Mononuclear cell (primary cell): ENCODE data around the gene RNF220. TPM values are rescaled to one million over a fixed set of nuclear protein-coding genes. Genes with fewer than 3 reads are reported as not detected.
"Not testable (repeated sequence)": the region's sequence is repeated elsewhere in the genome, so short reads cannot be mapped to it uniquely, and the experiment has no call there.

Experiments used
- H3K27me3 ChIP-seq: 2 replicates; pipeline ENCODE4 v1.6.0; 2011; ENCODE audit warnings: low read length, control low read depth; ENCODE audit not compliant: insufficient read depth
- H3K4me1 ChIP-seq: 2 replicates; pipeline ENCODE4 v1.5.1; 2011; ENCODE audit warnings: mild to moderate bottlenecking, low read length, control low read depth; ENCODE audit not compliant: insufficient read depth
- H3K4me3 ChIP-seq: 2 replicates; pipeline ENCODE4 v1.5.1; 2011; ENCODE audit warnings: mild to moderate bottlenecking, low read length, moderate library complexity
- H3K9me3 ChIP-seq: 2 replicates; pipeline ENCODE4 v1.5.1; 2011; ENCODE audit warnings: low read depth, mild to moderate bottlenecking, control low read depth, low read length
- total RNA-seq: library from RNA; depleted of rRNA; stranded (reverse); fragments of >200 nt; gene quantifications from one replicate; pipeline ENCODE4 v1.2.3, GENCODE V29; 2012

The RNF220 gene
- total RNA-seq, 1 donor, result 61.4 TPM

- Histone ChIP-seq H3K27me3 (no peaks in the 10 kb centered on the region), H3K4me3 (no peak overlapping the region), H3K9me3 (no peaks in the 10 kb centered on the region), H3K4me1 (peaks cover 58% of the 10 kb centered on the region)
These were observed 277.1 kb downstream of the RNF220 start for GRCh38 chr1:44681905-44682882.

GRCh38 chr1:44682883-44683265 is 277.8 kb downstream of the RNF220 start:
- Histone ChIP-seq H3K9me3 (no peaks in the 10 kb centered on the region), H3K4me3 (no peak overlapping the region), H3K4me1 (peaks cover 51% of the 10 kb centered on the region), H3K27me3 (no peaks in the 10 kb centered on the region)

DNA sequence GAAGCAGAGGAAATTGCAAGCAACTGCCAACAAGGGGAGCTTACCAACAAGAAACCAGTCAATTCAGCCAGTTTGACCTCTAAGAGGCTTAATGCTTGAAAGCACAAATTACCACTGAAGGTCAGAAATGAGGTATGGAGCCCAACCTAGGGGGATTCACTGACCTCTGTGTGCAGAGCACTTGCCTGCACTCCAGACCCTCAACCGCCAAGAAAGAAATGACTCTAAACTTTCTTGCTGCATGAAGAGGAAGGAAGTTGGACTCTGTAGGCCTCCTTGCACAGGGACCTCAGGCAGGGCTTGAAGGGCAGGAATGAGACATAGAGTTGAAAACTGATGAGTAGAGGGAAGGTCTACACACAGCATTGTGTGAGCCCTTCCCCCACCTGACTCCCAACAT is 279.5 kb downstream of the RNF220 start:
- peaks cover 40% of the 10 kb centered on the region for H3K4me1 ChIP-seq
- H3K4me3 ChIP-seq, result no peak overlapping the region
- no peaks in the 10 kb centered on the region for H3K27me3 ChIP-seq
- no peaks in the 10 kb centered on the region for H3K9me3 ChIP-seq

DNA sequence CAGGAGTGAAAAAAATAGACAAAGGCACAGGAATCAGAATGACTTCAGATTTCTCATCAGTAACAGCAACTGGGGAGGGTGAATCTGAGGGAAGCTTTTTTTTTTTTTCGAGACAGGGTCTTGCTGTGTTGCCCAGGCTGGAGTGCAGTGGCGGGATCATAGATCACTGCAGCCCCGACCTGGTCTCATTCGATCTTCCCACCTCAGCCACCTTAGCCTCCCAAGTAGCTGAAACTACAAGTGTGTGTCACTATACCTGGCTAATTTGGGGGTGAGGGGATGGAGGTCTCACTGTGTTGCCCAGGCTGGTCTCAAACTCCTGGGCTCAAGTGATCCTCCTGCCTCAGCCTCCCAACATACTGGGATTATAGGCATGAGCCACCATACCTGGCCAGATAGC is 280.2 kb downstream of the RNF220 start:
- no peak overlapping the region for H3K4me3 ChIP-seq
- no peaks in the 10 kb centered on the region for H3K9me3 ChIP-seq
- no peaks in the 10 kb centered on the region for H3K27me3 ChIP-seq
- peaks cover 40% of the 10 kb centered on the region for H3K4me1 ChIP-seq

DNA sequence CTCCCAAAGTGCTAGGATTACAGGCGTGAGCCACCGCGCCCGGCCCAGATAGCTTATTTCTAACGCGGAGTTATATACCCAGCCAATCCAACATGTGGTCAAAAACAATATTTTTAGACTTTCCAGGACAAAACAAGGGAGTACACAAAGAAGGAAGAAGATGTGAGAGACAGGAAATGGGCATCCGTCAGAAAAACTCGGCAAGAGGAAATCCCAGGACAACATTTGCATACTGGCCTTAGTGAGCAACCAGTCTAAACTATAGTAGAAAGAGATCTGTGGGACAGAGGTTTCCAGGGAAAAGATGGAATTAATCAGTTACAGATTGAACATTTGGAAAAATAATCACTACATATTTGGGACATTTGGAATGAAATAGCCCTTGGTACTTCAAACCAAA is 280.8 kb downstream of the RNF220 start:
- Histone ChIP-seq H3K27me3 (no peaks in the 10 kb centered on the region), H3K4me1 (peaks cover 40% of the 10 kb centered on the region), H3K4me3 (no peak overlapping the region), H3K9me3 (no peaks in the 10 kb centered on the region)

GRCh38 chr1:44688760-44689446 is 283.8 kb downstream of the RNF220 start:
- H3K9me3 ChIP-seq, result no peaks in the 10 kb centered on the region
- no peak overlapping the region for H3K4me3 ChIP-seq
- H3K4me1 ChIP-seq, result peaks cover 18% of the 10 kb centered on the region

DNA sequence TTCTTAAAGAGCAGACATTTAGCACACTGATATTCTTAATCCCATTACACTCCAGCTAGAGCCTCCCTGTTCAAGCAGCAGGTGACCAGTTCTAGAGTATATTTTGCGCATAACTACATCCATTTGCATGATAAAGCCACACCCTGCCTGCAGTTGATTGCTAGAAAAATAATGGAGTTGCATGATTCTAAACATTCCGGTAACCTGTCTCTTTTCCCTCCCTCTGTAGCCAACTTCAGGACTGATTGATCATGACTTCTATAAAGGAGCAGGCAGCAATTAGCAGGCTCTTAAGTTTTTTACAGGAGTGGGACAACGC is 284.4 kb downstream of the RNF220 start:
- H3K27me3 ChIP-seq, result no peaks in the 10 kb centered on the region
- H3K4me1 ChIP-seq, result peaks cover 15% of the 10 kb centered on the region
- no peaks in the 10 kb centered on the region for H3K9me3 ChIP-seq
- H3K4me3 ChIP-seq, result no peak overlapping the region

More at GRCh38 chr1:44688760-44689446, 283.8 kb downstream of the RNF220 start:
- no peaks in the 10 kb centered on the region for H3K27me3 ChIP-seq

- peaks cover 22% of the 10 kb centered on the region for H3K4me1 ChIP-seq
- H3K9me3 ChIP-seq, result no peaks in the 10 kb centered on the region
- H3K4me3 ChIP-seq, result no peak overlapping the region
- no peaks in the 10 kb centered on the region for H3K27me3 ChIP-seq
These were observed 288.1 kb downstream of the RNF220 start for GRCh38 chr1:44693159-44693558.

GRCh38 chr1:44693900-44694299 is 288.8 kb downstream of the RNF220 start:
- no peak overlapping the region for H3K4me3 ChIP-seq
- peaks cover 29% of the 10 kb centered on the region for H3K4me1 ChIP-seq
- no peaks in the 10 kb centered on the region for H3K9me3 ChIP-seq

DNA sequence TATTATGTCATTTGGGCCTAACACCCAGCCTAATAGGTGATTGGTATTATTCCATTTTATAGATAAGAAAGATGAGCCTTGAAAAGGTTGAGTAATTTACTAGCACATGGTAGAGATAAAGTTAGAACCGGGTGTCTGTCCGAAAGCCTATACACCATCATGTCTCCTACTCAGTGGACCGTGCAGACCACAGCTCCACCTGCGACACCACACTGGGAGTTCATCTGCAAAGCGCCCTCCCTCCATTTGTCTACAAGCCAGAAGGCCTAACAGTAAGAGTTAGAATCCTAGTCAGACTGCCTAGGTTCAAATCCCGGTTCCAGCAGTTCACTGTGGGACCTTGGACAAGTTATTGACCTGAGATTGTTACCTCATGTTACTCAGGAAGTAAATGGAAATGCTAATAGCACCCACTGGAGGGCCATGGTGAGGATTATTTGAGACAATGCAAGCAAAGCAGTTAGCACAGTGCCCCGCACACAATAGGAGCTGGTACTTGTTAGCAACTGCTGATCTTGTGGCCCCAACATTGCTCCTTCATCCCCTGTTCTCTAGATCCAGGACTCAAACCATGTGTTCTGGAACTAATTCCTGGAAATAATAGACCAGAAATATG is 289.9 kb downstream of the RNF220 start:
- no peaks in the 10 kb centered on the region for H3K9me3 ChIP-seq
- H3K27me3 ChIP-seq, result no peaks in the 10 kb centered on the region
- no peak overlapping the region for H3K4me3 ChIP-seq
- peaks cover 30% of the 10 kb centered on the region for H3K4me1 ChIP-seq

More at GRCh38 chr1:44693900-44694299, 288.8 kb downstream of the RNF220 start:
- H3K27me3 ChIP-seq, result no peaks in the 10 kb centered on the region

DNA sequence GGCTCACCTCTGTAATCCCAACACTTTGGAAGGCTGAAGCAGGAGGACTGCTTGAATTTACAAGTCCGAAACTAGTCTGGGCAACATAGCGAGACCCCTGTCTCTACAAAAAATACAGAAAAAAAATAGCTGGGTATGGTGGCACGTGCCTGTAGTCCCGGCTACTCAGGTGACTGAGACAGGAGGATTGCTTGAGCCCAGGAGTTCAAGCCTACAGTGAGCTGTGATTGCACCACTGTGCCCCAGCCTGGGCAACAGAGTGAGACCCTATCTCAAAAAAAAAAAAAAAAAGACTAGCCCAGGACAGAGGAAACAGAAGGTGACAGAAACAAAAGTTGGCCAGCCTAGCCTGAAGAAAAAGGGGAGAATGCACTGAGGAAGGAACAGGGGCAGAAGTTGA is 290.6 kb downstream of the RNF220 start:
- Histone ChIP-seq H3K4me3 (no peak overlapping the region), H3K27me3 (no peaks in the 10 kb centered on the region), H3K4me1 (peaks cover 30% of the 10 kb centered on the region), H3K9me3 (no peaks in the 10 kb centered on the region)

DNA sequence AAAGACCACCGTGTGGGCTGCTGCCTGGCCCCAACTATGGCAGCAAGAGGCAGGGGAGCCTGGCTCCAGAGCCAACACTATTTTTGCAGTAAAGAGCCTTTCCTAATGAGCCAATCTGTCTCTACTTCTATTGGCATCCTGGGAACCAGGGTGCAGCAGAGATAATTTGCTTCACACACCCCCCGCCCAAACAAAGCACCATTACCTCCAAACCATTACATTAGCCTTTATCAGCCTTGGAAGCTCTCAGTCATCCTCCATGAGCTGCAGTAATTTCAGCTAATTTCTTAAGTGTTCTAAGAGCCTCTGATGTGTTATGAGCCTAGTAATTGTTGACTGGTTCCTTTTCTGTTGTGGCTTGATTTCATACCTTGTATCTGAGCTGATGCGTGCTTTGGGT is 291.0 kb downstream of the RNF220 start:
- no peaks in the 10 kb centered on the region for H3K27me3 ChIP-seq
- H3K4me1 ChIP-seq, result peaks cover 30% of the 10 kb centered on the region
- H3K9me3 ChIP-seq, result no peaks in the 10 kb centered on the region
- no peak overlapping the region for H3K4me3 ChIP-seq

- Histone ChIP-seq H3K9me3 (no peaks in the 10 kb centered on the region), H3K4me3 (no peak overlapping the region), H3K27me3 (no peaks in the 10 kb centered on the region)
These were observed 291.8 kb downstream of the RNF220 start for GRCh38 chr1:44696789-44697345.

DNA sequence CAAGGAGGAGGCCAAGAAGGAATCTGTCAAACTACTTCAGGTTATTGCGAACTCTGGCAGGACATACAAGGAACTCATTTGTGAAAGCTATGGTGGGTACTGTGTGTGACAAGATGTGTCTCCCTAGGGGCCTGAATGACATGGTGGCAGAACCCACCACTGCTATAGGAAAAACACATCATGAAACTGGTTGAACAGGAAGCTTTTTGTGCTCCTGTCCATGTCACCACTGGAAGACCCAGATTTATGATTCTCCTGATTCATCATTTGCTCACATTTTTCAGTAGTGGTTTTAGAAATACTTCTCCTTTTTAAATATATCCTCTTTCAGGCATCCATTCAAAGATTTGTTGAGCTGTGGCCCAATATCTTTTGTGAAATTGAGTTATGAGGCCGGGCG is 293.1 kb downstream of the RNF220 start:
- Histone ChIP-seq H3K9me3 (no peaks in the 10 kb centered on the region), H3K27me3 (no peaks in the 10 kb centered on the region), H3K4me3 (no peak overlapping the region)

More at GRCh38 chr1:44696789-44697345, 291.8 kb downstream of the RNF220 start:
- H3K4me1 ChIP-seq, result peaks cover 30% of the 10 kb centered on the region

GRCh38 chr1:44699375-44699774 is 294.3 kb downstream of the RNF220 start:
- peaks cover 30% of the 10 kb centered on the region for H3K4me1 ChIP-seq
- H3K9me3 ChIP-seq, H3K4me3 ChIP-seq, H3K27me3 ChIP-seq: not testable (repeated sequence)

More for the DNA sequence above, 293.1 kb downstream of the RNF220 start:
- peaks cover 30% of the 10 kb centered on the region for H3K4me1 ChIP-seq
